ENCODE data around the gene WDR5B.
"Not testable (repeated sequence)": the region's sequence is repeated elsewhere in the genome, so short reads cannot be mapped to it uniquely, and the experiment has no call there.

Gene WDR5B

GRCh38 chr3:122415762-122416654, at the start of gene WDR5B:
WDR5B (minus strand) TSS chr3:122416062; CDS start chr3:122415528, 534 bp downstream.
- Histone ChIP-seq H3K4me3 (ENCODE audit: low read depth in 1 of 5, low read length in 5 of 5) (peak within 1 kb of the TSS; percentile 87 to 100 (median 95)), H3K36me3 (ENCODE audit: control insufficient read depth in 5 of 5, insufficient read depth in 5 of 5, low read length in 5 of 5) (peaks cover 0 to 5% (median 3%) of the 10 kb centered on the region in 5 donors), H3K9ac (ENCODE audit: low read length in 5 of 5) (peak within 1 kb of the TSS; percentile 81 to 97 (median 93)), H3K9me3 (ENCODE audit: control insufficient read depth in 5 of 5, low read length in 5 of 5) (no peaks in the 10 kb centered on the region), H3K4me1 (ENCODE audit: control insufficient read depth in 5 of 5, insufficient read depth in 5 of 5, low read length in 5 of 5) (peaks cover 0 to 33% (median 28%) of the 10 kb centered on the region in 5 donors), H3K27ac (ENCODE audit: low read depth, low read length) (peak within 1 kb of the TSS; percentile 92), H3K27me3 (ENCODE audit: control insufficient read depth in 5 of 5, insufficient read depth in 4 of 5, low read length in 5 of 5) (no peaks in the 10 kb centered on the region)

GRCh38 chr3:122464659-122465058, 48.8 kb upstream of the WDR5B start:
- Histone ChIP-seq H3K27me3 (ENCODE audit: control insufficient read depth in 5 of 5, insufficient read depth in 4 of 5, low read length in 5 of 5) (no peaks in the 10 kb centered on the region), H3K36me3 (ENCODE audit: control insufficient read depth in 5 of 5, insufficient read depth in 5 of 5, low read length in 5 of 5) (peaks cover 7 to 45% (median 20%) of the 10 kb centered on the region in 5 donors), H3K27ac (ENCODE audit: low read depth, low read length) (no peak overlapping the region), H3K4me1 (ENCODE audit: control insufficient read depth in 5 of 5, insufficient read depth in 5 of 5, low read length in 5 of 5) (no peaks in the 10 kb centered on the region), H3K9me3 (ENCODE audit: control insufficient read depth in 5 of 5, low read length in 5 of 5) (no peaks in the 10 kb centered on the region), H3K9ac (ENCODE audit: low read length in 5 of 5) (no peak overlapping the region), H3K4me3 (ENCODE audit: low read depth in 1 of 5, low read length in 5 of 5) (no peak overlapping the region)

- Histone ChIP-seq H3K9me3 (ENCODE audit: control insufficient read depth in 5 of 5, low read length in 5 of 5) (no peaks in the 10 kb centered on the region), H3K9ac (ENCODE audit: low read length in 5 of 5) (no peak overlapping the region), H3K36me3 (ENCODE audit: control insufficient read depth in 5 of 5, insufficient read depth in 5 of 5, low read length in 5 of 5) (peaks cover 23 to 64% (median 27%) of the 10 kb centered on the region in 5 donors), H3K27ac (ENCODE audit: low read depth, low read length) (no peak overlapping the region), H3K4me1 (ENCODE audit: control insufficient read depth in 5 of 5, insufficient read depth in 5 of 5, low read length in 5 of 5) (no peaks in the 10 kb centered on the region), H3K4me3 (ENCODE audit: low read depth in 1 of 5, low read length in 5 of 5) (no peak overlapping the region), H3K27me3 (ENCODE audit: control insufficient read depth in 5 of 5, insufficient read depth in 4 of 5, low read length in 5 of 5) (no peaks in the 10 kb centered on the region)
Observed at GRCh38 chr3:122462406-122462805, 46.5 kb upstream of the WDR5B start.

- no peaks in the 10 kb centered on the region for H3K27me3 ChIP-seq (ENCODE audit: control insufficient read depth in 5 of 5, insufficient read depth in 4 of 5, low read length in 5 of 5)
- no peaks in the 10 kb centered on the region for H3K9me3 ChIP-seq (ENCODE audit: control insufficient read depth in 5 of 5, low read length in 5 of 5)
- H3K36me3 ChIP-seq (ENCODE audit: control insufficient read depth in 5 of 5, insufficient read depth in 5 of 5, low read length in 5 of 5), result peaks cover 24 to 68% (median 32%) of the 10 kb centered on the region in 5 donors
- no peak overlapping the region for H3K27ac ChIP-seq (ENCODE audit: low read depth, low read length)
- no peaks in the 10 kb centered on the region for H3K4me1 ChIP-seq (ENCODE audit: control insufficient read depth in 5 of 5, insufficient read depth in 5 of 5, low read length in 5 of 5)
- no peak overlapping the region for H3K4me3 ChIP-seq (ENCODE audit: low read depth in 1 of 5, low read length in 5 of 5)
- no peak overlapping the region for H3K9ac ChIP-seq (ENCODE audit: low read length in 5 of 5)
Observed at GRCh38 chr3:122461806-122462205, 45.9 kb upstream of the WDR5B start.

GRCh38 chr3:122458992-122459391, 43.1 kb upstream of the WDR5B start:
- Histone ChIP-seq H3K4me1 (ENCODE audit: control insufficient read depth in 5 of 5, insufficient read depth in 5 of 5, low read length in 5 of 5) (no peaks in the 10 kb centered on the region), H3K27ac (ENCODE audit: low read depth, low read length) (no peak overlapping the region), H3K4me3 (ENCODE audit: low read depth in 1 of 5, low read length in 5 of 5) (no peak overlapping the region), H3K36me3 (ENCODE audit: control insufficient read depth in 5 of 5, insufficient read depth in 5 of 5, low read length in 5 of 5) (peaks cover 32 to 58% (median 33%) of the 10 kb centered on the region in 5 donors), H3K9me3 (ENCODE audit: control insufficient read depth in 5 of 5, low read length in 5 of 5) (no peaks in the 10 kb centered on the region), H3K9ac (ENCODE audit: low read length in 5 of 5) (no peak overlapping the region), H3K27me3 (ENCODE audit: control insufficient read depth in 5 of 5, insufficient read depth in 4 of 5, low read length in 5 of 5) (no peaks in the 10 kb centered on the region)

- Histone ChIP-seq H3K27me3 (ENCODE audit: control insufficient read depth in 5 of 5, insufficient read depth in 4 of 5, low read length in 5 of 5) (no peaks in the 10 kb centered on the region), H3K36me3 (ENCODE audit: control insufficient read depth in 5 of 5, insufficient read depth in 5 of 5, low read length in 5 of 5) (peaks cover 32 to 53% (median 40%) of the 10 kb centered on the region in 5 donors), H3K4me1 (ENCODE audit: control insufficient read depth in 5 of 5, insufficient read depth in 5 of 5, low read length in 5 of 5) (no peaks in the 10 kb centered on the region), H3K4me3 (ENCODE audit: low read depth in 1 of 5, low read length in 5 of 5) (no peak overlapping the region), H3K9ac (ENCODE audit: low read length in 5 of 5) (no peak overlapping the region), H3K27ac (ENCODE audit: low read depth, low read length) (no peak overlapping the region), H3K9me3 (ENCODE audit: control insufficient read depth in 5 of 5, low read length in 5 of 5) (no peaks in the 10 kb centered on the region)
Observed at GRCh38 chr3:122457706-122458105, 41.8 kb upstream of the WDR5B start.

GRCh38 chr3:122456074-122456473, 40.2 kb upstream of the WDR5B start:
- H3K4me3 ChIP-seq (ENCODE audit: low read depth in 1 of 5, low read length in 5 of 5), result no peak overlapping the region
- peak overlapping the region in 1 of 5 donors; percentile 8 for H3K9ac ChIP-seq (ENCODE audit: low read length in 5 of 5)
- H3K36me3 ChIP-seq (ENCODE audit: control insufficient read depth in 5 of 5, insufficient read depth in 5 of 5, low read length in 5 of 5), result peaks cover 32 to 55% (median 45%) of the 10 kb centered on the region in 5 donors
- no peaks in the 10 kb centered on the region for H3K4me1 ChIP-seq (ENCODE audit: control insufficient read depth in 5 of 5, insufficient read depth in 5 of 5, low read length in 5 of 5)
- no peaks in the 10 kb centered on the region for H3K9me3 ChIP-seq (ENCODE audit: control insufficient read depth in 5 of 5, low read length in 5 of 5)
- no peaks in the 10 kb centered on the region for H3K27me3 ChIP-seq (ENCODE audit: control insufficient read depth in 5 of 5, insufficient read depth in 4 of 5, low read length in 5 of 5)
- no peak overlapping the region for H3K27ac ChIP-seq (ENCODE audit: low read depth, low read length)

- H3K9ac ChIP-seq (ENCODE audit: low read length in 5 of 5), result no peak overlapping the region
- H3K4me1 ChIP-seq (ENCODE audit: control insufficient read depth in 5 of 5, insufficient read depth in 5 of 5, low read length in 5 of 5), result no peaks in the 10 kb centered on the region
- H3K27ac ChIP-seq (ENCODE audit: low read depth, low read length), result no peak overlapping the region
- no peak overlapping the region for H3K4me3 ChIP-seq (ENCODE audit: low read depth in 1 of 5, low read length in 5 of 5)
- H3K9me3 ChIP-seq (ENCODE audit: control insufficient read depth in 5 of 5, low read length in 5 of 5), result no peaks in the 10 kb centered on the region
- no peaks in the 10 kb centered on the region for H3K27me3 ChIP-seq (ENCODE audit: control insufficient read depth in 5 of 5, insufficient read depth in 4 of 5, low read length in 5 of 5)
- H3K36me3 ChIP-seq (ENCODE audit: control insufficient read depth in 5 of 5, insufficient read depth in 5 of 5, low read length in 5 of 5), result peaks cover 32 to 49% (median 39%) of the 10 kb centered on the region in 5 donors
Observed at GRCh38 chr3:122451371-122451770, 35.5 kb upstream of the WDR5B start.

GRCh38 chr3:122448218-122448617, 32.4 kb upstream of the WDR5B start:
- H3K9me3 ChIP-seq (ENCODE audit: control insufficient read depth in 5 of 5, low read length in 5 of 5); H3K27me3 ChIP-seq (ENCODE audit: control insufficient read depth in 5 of 5, insufficient read depth in 4 of 5, low read length in 5 of 5); H3K27ac ChIP-seq (ENCODE audit: low read depth, low read length); H3K4me3 ChIP-seq (ENCODE audit: low read depth in 1 of 5, low read length in 5 of 5); H3K9ac ChIP-seq (ENCODE audit: low read length in 5 of 5); H3K4me1 ChIP-seq (ENCODE audit: control insufficient read depth in 5 of 5, insufficient read depth in 5 of 5, low read length in 5 of 5): not testable (repeated sequence)
- peaks cover 31 to 47% (median 37%) of the 10 kb centered on the region in 5 donors for H3K36me3 ChIP-seq (ENCODE audit: control insufficient read depth in 5 of 5, insufficient read depth in 5 of 5, low read length in 5 of 5)

- H3K27me3 ChIP-seq (ENCODE audit: control insufficient read depth in 5 of 5, insufficient read depth in 4 of 5, low read length in 5 of 5); H3K4me3 ChIP-seq (ENCODE audit: low read depth in 1 of 5, low read length in 5 of 5): not testable (repeated sequence)
- H3K36me3 ChIP-seq (ENCODE audit: control insufficient read depth in 5 of 5, insufficient read depth in 5 of 5, low read length in 5 of 5), result peaks cover 31 to 50% (median 39%) of the 10 kb centered on the region in 5 donors
Observed at GRCh38 chr3:122444491-122444887, 28.6 kb upstream of the WDR5B start.

More at GRCh38 chr3:122444491-122444887, 28.6 kb upstream of the WDR5B start:
- H3K9ac ChIP-seq (ENCODE audit: low read length in 5 of 5); H3K9me3 ChIP-seq (ENCODE audit: control insufficient read depth in 5 of 5, low read length in 5 of 5); H3K27ac ChIP-seq (ENCODE audit: low read depth, low read length); H3K4me1 ChIP-seq (ENCODE audit: control insufficient read depth in 5 of 5, insufficient read depth in 5 of 5, low read length in 5 of 5): not testable (repeated sequence)

Measured in subcutaneous abdominal adipose tissue (tissue), 5 donors.